ENCODE measurements around the gene IQSEC1.

IQSEC1 gene

DNA sequence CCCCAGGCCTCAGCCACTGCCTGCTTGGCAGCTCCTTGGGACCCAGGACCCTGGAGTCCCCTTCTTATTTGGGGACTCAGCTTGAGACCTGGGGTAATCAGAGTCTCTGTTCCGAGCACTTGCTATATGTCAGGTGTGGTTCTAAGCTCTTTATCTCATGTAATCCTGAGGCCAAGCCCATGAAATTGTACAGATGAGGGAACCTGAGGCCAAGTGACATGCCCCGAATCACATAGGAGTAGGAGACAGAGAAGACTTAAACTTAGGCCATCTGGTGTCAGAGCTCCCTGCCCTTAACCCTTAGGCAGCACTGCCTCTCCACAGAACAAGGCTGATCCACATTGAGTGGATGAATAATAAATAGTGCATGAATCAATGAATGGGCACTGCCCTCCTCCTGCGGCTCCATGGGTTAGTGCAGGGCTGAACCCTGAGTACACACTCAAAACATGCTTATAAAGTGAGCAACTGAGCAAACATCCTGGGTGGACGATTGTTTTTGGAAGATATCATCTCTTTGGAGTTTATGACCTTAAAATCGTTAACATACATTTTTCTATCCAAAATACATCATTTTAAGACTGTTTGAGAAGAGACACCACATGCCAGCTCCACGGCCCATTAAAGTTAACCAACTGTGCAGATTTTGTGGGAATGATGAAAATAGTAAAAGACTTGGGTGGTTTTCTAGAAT lies 33.2 kb upstream of the IQSEC1 start:
- DNase-seq, result no peak

DNA sequence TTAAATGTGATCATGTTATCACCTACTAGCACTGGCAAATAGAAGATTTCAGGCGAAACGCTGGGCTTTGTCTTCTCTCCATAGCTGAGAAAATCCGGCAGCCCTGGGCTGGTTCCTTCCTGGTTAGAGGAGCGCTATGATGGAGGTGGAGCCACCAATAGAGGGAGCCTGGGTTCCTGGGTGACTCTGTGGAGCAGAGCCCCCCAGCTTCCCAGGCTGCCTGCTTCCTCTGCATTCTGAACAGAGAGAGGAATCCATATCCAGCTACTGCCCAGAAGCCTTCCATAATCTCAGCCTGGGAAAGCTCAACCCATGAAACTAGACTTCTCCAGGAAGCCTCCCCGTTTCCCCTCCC lies 32.6 kb upstream of the IQSEC1 start:
- no peak for DNase-seq

DNA sequence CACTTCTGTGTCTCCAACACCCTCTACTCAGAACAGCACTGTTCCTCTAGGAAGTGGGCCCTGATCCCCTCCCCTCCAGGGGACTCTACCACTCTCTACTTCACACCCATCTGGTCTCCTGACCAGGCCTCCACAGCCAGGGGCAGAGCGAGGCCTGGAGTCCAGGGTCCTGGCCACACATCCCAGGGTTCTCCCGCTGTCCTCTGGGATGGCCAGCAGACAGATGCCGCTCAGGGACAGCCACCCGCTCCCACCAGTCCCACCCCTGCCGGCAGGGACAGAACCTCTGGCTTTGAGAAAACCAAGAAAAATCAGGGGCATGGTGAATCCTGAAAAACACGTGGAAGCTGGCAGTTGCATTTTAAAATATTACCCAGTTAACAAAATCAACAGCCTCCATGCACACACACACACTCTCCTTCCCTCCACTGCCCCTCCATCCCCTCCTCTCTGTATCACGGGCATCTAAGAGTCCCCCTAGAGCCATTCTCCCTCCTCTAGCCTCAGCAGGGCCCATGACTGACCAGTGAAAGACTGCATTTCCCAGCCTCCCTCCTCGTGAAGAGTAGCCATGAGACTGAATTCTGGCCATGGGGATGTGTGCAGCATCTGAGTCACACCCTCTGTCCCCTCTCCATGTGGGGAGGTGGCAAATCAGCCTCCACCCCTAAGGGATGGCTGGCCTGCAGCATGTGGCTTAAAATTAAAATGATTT lies 32.1 kb upstream of the IQSEC1 start:
- no peak for DNase-seq

DNA sequence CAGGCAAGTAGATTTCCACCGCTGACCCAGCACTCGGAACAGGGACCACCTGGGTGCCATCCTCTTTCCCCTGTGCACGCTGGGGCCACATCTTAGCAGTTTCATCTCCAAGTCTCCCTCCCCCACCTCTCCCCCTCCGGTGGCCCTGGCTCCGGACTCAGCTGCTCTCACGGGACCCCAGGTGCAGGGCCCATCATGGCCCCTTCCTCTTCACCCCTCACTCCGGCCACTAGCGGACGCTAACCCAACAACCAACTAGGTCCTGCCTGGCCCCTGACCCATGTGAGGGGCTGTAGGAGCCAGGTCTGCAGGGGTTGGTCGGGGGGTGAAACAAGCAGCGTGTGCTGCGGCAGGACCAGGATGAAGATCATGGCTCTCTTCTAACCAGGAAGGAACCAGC lies 31.3 kb upstream of the IQSEC1 start:
- DNase-seq, result no peak

DNA sequence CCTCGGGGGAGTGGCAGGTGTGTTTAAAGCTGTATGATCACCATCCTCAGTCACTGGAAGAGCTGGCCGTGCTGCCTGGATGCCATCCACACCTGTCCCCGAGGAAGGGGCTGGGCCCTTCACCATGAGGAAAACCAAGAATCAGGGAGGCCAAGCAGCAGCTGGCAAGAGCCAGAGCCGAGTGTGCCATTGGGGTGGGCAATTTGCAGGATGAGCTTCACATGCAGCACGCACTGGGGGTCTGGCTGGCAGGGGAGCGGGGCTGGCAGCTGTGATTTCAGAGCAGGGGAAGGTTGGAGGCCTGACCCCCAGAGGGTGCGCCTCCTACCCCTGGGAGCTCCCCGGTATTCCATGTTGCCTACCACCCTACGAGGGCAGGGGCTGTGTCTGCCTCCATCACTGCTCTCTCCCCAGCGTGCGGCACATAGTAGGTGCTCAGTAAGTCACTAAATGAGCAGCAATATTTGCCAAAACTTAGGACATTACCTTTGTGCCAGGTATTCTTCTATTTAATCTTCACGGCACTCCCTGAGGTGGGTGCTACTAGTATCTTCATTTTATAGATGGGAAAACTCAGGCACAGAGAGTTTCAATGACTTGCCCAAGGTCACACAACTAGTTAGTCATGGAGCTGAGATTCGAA lies 30.3 kb upstream of the IQSEC1 start:
- DNase-seq, result no peak

DNA sequence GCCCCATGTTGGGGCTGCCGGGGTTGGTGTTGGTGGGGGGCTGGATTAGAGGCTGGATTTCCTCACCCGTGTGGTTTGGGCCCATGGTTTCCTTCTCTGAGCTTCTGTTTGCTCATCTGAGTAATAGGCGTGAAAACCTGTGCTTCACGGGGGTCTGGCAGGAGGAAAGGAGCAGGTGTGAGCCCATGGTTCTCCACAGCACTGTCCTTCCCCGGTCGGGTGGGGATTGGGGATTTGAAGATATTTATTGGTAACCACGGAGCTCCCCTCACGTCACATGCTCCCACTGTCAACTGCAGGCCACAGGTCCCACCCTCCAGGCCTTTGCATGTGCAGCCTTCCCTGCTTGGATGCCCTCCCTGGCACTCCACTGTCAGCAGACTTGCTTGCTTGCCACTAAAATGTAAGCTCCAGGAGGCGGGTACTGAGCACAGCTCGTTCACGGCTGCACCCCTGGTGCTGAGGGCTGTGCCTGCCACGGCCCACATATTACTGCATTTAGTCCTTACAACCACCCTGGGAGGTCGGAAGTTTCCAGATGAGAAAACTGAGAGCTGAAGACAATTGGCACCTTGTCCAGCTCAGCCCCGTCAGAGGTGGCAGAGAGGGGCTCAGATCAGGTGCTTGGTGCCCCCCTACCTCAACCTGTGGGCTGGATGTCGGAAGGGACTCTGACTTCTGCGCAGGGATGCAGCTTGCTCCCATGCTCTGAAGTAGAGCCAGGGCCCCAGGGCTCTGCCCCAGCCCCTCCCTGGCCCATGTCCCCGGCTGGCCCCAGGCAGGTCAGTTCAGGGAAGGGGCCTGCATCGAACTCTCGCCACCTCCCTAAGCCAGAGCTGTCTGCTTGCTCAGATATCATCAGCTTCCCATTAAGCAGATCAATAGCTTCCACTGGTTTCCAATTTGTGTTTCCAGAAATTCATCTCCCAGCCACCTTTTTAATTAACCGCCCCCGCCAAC lies 29.4 kb upstream of the IQSEC1 start:
- no peak for DNase-seq

DNA sequence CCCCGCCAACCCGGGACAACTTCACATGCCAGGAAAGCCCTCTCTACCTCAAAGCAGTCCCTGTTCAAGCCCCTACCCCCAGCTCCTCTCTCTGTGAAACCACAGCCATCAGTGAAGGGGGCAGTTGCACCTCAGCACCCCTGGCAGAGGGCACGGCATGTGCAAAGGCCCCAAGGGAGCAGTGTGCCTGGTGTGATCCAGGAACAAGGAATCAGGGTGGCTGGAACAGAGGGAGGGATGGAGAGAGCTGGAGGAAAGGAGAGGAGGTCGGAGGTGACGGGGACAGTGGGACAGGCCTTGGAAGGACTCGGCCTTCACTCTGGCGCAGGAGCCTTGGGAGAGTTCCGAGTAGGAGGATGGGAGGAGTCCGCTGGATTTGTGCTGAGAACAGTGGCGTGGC lies 26.5 kb upstream of the IQSEC1 start:
- no peak for DNase-seq

DNA sequence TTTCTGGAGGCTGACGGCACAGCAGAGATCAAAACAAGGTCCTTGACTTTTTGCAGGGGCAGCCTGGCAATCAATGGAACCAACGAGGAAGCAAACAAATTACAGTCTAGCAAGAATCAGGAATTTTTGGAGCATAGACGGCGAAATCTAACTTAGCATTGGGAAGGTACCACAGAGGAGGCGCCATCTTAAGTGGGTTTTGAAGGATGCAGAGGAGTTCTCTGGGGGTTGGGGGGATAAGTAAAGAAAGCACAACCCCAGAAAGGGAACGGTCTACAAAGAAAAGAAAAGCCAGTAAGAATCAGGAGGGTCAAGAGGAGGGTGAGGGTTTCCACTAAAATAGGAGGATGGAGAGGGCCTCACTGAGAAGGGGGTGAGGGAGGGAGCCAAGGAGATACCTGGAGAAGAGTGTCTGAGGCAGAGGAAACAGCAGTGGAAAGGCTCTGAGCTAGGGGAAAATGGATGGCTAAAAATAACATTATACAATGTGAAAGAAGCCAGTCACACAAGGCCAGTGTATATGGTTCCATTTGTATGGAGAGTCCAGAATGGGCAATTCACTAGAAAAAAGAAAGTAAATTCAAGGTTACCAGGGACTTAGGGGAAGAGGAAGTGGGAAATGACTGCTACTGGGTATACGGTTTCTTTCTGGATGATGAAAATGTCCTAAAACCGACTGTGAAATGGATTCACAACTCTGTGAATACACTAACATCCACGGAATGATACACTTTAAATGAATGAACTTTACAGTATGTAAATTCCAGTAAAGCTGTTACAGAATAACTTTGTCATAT lies 25.2 kb upstream of the IQSEC1 start:
- no peak for DNase-seq

DNA sequence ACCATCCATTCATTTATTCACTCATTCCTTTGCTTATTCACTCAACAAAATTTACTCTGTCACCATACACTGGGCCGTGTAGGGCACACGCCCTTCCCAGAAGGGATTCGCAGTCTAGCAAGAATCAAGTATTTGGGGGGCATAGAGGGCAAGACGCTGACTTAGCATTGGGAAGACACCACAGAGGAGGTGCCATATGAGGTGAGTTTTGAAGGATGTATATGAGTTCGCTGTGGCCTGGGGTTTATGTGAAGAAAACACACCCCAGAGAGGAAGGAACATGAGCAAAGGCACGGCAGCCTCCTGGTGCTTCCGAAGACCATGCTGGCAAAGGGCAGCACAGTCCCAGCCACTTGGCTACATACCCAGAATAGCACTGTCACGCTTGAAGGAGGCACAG lies 23.1 kb upstream of the IQSEC1 start:
- DNase-seq, result no peak

DNA sequence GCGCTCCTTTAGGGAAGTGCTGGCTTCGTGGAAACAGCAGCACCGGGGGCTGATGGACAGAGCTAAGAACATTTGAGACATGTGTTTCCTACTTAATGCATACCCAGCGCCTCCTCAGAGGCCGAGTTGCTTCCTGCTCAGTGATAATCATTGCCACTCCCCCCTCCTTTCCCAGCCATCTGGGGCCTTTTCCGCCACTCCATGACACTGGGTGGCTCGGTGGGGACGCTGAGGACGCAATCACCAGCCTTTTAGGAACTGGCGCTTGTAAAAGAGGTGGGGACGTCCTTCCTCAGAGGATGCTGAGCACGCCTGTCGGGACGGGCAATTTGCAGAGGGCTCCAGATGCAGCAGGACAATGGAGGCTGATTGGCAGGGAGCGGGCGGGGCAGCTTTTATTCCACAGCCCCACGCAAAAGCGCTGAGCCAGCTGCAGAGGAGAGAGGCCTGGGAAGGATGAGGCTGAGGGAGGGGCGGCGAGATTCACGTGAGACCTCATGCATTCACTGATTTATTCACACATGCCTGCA lies 22.2 kb upstream of the IQSEC1 start:
- DNase-seq, result no peak

DNA sequence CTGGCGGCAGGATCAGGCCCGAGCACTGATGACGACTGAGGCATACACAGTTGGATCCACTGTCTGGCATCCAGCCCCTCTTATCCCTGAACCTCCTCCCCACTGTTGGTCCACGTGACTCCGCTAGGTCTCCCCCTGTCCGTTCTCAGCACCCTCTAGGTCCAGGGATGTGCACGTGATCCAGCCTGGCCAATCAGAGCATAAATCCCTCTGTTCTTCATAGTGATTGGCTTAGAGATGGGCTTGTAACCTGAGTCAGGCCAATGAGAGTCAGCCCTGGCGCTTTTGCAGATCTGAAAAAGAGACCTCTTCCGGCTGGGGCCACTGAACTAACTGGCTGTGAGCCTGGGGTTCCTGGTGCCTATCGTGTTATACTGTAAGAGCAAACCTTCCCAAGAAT lies 20.5 kb upstream of the IQSEC1 start:
- no peak for DNase-seq

DNA sequence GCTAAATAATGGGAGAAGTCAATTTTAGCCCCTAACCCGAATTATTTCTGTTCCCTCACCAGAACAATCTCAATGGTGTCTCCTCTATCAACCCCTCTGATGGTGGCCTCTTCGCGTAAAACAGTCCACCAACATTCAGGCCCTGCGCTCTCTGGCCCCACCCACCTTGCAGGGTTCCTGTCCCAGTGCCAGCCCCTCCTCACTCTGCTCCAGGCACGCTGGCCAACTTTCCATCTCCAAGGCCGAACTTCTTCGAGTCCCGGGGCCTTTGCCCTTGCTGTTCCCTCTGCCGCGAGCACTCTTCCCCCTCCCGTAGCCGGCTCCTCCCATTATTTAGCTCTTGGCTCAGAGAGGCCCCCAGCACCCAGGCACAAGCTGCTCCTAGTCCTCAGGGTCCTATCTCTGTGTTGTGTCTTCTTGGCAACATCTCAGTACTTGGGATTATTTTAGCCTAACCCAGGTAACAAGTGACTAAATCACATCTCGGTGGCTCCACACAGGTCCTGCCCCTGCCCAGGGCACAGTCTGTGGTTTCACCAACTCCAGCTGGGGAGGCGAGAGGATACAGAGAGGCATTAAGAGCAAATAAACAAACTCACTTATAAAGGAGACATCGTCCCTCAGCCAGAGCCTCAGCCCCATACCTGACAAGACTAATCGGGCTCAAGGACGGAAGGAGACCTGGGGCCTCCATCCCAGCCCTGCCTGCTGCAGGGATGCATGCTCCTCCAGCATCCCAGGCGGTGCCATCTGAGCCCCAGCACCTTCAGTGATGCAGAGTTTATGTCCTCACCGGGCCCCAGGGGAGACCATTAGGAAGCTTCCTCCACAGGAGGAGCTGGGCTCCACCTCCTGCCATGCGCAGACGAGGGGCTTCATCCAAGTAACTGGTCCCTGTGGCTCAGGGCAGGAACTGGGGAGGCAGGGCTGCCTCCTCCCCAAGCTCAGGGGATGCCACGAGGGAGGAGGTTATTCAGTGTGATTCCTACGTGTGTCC lies 19.7 kb upstream of the IQSEC1 start:
- no peak for DNase-seq

DNA sequence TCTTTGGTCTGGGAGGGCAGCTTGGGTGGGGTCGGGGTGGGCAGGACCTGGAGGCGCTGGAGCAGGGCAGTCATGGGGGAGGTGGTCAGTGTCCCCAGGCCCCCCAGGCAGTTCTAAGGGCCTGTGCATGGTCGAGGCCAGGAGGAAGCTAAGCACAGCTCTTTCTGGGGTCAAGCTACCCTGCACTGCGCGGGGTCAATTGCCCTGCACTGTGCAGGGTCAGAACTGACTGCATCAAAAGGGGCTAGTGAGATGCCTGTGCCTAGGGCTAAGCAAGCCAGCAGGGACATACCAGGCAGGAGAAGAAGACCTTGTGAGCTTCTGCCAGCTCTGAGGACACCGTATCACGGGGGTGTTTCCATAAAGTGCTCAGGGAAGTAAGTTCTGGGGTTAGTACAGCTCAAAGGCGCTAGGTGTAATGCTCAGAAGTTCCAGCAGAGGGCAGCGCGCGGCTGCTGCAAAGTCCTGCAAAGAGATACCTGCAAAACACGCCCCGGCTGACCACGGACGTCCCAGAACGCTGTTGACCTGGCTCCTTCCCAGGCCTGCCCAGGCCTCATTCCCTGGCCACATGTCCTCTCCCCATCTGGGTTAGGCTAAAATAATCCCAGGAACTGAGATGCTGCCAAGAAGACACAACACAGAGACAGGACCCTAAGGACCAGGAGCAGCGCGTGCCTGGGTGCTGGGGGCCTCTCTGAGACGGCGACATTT lies 18.8 kb upstream of the IQSEC1 start:
- peak; percentile 65 for DNase-seq

DNA sequence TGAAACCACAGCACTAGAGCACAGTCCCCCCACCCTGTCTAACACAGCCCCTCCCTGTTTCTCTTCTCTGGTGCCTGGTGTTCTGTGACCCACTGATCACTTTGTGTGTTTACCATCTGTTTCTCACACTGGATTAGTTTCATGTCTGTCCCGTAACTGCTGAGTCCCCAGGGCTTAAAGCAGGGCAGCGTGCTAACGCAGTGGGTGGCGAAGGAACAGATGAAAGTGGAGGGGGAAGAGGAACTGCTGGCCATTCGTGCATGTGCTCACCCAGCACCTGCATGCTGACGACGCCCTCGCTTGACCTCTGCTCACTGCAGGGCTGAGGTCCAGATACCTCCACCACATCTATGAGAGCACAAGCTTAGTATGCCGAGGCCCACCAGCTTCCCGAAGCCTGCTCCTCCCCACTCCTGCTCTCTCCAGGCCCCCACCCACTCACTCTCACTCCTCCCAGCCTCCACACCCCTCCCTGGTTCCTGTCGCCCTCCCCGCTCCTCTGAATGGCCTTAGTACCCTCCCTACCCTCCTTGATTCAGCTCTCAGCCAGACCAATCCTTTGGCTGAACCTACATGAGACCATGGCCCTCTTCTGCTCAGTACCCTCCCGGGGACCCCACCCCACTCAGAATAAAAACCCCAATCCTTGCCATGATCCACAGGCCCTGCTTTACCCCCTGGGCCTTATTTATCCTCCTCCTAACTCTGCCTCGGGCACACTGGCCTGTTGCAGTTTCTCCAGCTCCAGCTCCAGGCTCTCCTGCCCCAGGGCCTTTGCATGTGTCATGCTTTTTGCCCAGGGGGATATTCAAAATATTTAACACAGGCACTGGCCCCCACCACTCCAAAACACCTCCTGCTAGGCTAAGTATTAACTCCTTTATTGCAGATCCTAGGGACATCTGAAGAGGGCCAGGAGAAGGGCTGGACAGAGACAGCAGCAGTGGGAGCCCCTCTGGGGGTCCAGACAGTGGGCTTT lies 15.1 kb upstream of the IQSEC1 start:
- DNase-seq, result no peak

DNA sequence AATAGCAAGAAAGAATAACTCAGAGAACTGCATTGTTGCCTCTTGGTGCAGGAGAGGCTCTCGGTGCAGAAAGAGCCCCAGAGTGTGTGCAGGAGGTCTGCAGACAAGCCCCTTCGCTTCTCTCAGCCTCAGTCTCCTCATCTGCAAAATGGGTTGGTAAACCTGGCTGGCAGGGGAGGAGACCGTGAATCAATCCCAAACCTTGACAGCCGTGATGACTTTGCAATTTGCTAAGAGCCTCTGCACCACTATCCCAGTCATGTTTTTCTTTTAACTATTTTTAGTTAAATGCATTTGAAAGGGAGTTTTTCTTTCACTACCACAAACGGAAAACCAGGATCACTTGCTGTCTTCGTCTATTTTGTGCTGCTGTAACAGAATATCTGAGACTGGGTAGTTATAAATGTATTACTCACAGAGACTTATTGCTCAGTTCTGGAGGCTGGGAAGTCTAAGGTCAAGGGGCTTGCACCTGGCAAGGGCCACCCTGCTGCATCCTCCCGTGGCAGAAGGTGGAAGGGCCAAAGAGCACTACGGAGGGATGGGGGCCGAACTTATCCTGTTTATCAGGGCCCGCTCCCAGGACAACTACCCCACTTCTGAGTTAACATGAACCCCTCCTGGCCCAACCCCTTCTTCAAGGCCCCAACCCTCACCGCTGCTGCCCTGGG lies 14.2 kb upstream of the IQSEC1 start:
- DNase-seq, result no peak

DNA sequence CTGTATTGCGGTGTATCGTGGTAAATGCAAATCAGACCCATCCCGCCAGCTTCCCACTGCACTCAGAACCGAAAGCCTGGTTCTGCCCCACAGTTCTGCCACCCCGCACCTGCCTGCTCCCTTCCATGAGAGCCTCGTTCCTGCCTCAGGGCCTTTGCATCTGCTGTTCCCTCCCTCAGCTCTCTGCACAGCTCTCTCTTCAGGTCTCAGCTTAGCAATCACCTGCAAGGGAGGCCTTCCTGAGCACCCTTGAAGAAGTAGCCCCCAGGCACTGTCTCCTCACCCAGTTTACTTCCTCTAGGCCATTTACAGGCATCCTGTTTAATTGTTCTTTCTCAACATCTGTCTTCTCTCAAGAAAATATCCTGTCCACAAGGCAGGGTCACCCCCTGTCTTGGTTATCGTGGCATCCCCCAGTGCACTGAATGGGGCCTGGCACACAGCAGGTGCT lies 13.3 kb upstream of the IQSEC1 start:
- DNase-seq, result no peak

DNA sequence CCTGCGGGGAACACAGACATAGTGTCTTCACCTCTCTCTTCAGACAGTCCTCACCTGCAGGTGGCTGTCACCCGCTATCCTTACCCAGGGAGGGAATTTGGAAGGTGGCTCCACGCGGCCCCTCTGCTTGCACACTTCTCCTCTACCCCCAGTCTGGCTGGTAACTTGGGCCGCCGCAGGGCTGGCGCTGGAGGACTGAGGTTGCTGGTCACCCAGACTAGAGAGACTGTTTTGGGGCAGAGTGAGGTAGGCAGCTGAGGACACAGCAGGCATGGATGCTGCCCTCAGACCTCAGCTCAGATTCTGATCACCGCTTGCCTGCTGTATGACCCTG lies 12.6 kb upstream of the IQSEC1 start:
- DNase-seq, result no peak
